ENCODE results near the gene PVALEF.
A peak's percentile ranks its signal among the peaks of the same experiment; 100 is the strongest.

PVALEF gene

GRCh38 chr17:81129289-81129688 is 36.0 kb upstream of the PVALEF start:
- DNase-seq, result no peak

GRCh38 chr17:81129711-81130367 is 35.5 kb upstream of the PVALEF start:
- DNase-seq, result no peak

- no peak for DNase-seq
Observed at GRCh38 chr17:81130385-81131361, 34.6 kb upstream of the PVALEF start.

GRCh38 chr17:81131486-81132196 is 33.7 kb upstream of the PVALEF start:
- no peak for DNase-seq

GRCh38 chr17:81132197-81132540 is 33.1 kb upstream of the PVALEF start:
- DNase-seq, result no peak

GRCh38 chr17:81132770-81133723 is 32.3 kb upstream of the PVALEF start:
- no peak for DNase-seq

- DNase-seq, result no peak
Observed at GRCh38 chr17:81134064-81134781, 31.1 kb upstream of the PVALEF start.

GRCh38 chr17:81135505-81136278 is 29.6 kb upstream of the PVALEF start:
- DNase-seq, result no peak

GRCh38 chr17:81136366-81136765 is 28.9 kb upstream of the PVALEF start:
- DNase-seq, result no peak

GRCh38 chr17:81137248-81137647 is 28.1 kb upstream of the PVALEF start:
- DNase-seq, result no peak

GRCh38 chr17:81138083-81138482 is 27.2 kb upstream of the PVALEF start:
- DNase-seq, result no peak

- no peak for DNase-seq
Observed at GRCh38 chr17:81138500-81138899, 26.8 kb upstream of the PVALEF start.

GRCh38 chr17:81139428-81139827 is 25.9 kb upstream of the PVALEF start:
- DNase-seq, result no peak

GRCh38 chr17:81140018-81140417 is 25.3 kb upstream of the PVALEF start:
- no peak for DNase-seq

GRCh38 chr17:81140695-81141094 is 24.6 kb upstream of the PVALEF start:
- no peak for DNase-seq

- peak; percentile 65 for DNase-seq
Observed at GRCh38 chr17:81142301-81143199, 22.8 kb upstream of the PVALEF start.

GRCh38 chr17:81143200-81143527 is 22.1 kb upstream of the PVALEF start:
- DNase-seq, result no peak

GRCh38 chr17:81143717-81144422 is 21.4 kb upstream of the PVALEF start:
- no peak for DNase-seq

- no peak for DNase-seq
Observed at GRCh38 chr17:81144423-81144781, 20.9 kb upstream of the PVALEF start.
